H1 (cell line): ENCODE results near the gene CHD2. TPM values are rescaled to one million over a fixed set of nuclear protein-coding genes. Genes with fewer than 3 reads are reported as not detected.

Experiments used
- CTCF ChIA-PET: fragments of 300-600 bp; sonication (Branson Sonifier 250); formaldehyde crosslinking; loops from one replicate; lab custom pipeline; 2021; ENCODE audit not compliant: partially characterized antibody; lab: Charles Lee
- POLR2A ChIA-PET: fragments of 300-600 bp; sonication (Branson Sonifier 250); formaldehyde crosslinking; loops from one replicate; lab custom pipeline; 2021; ENCODE audit warnings: inconsistent platforms; ENCODE audit not compliant: partially characterized antibody; lab: Charles Lee
- DNase-seq, 2 experiments: peaks; one replicate each; pipeline versions ENCODE4 v3.0.0 to v3.0.0-alpha.2; 2010 to 2022; ENCODE audit warnings: low spot score in 2 of 2, low read depth in 1 of 2, mixed read lengths in 1 of 2
- FAIRE-seq: peaks from 2 replicates; lab custom pipeline; 2011; peaks lifted over from hg19 to GRCh38; lab: Jason Lieb, UNC
- H2AFZ ChIP-seq: 2 replicates; pipeline ENCODE4 v1.8.1; 2012; ENCODE audit warnings: low read length, inconsistent platforms
- H2AK5ac ChIP-seq: 2 replicates; pipeline ENCODE4 v1.6.1; 2013; ENCODE audit warnings: low read depth, low read length
- H2BK120ac ChIP-seq: replicated peaks from 2 replicates; pipeline ENCODE3; 2013; ENCODE audit warnings: low read depth, low read length, inconsistent platforms
- H2BK12ac ChIP-seq: 2 replicates; pipeline ENCODE4 v1.6.1; 2013; ENCODE audit warnings: low read depth, low read length
- H2BK15ac ChIP-seq: 2 replicates; pipeline ENCODE4 v1.6.1; 2013; ENCODE audit warnings: low read length
- H2BK20ac ChIP-seq: 2 replicates; pipeline ENCODE4 v1.6.1; 2013; ENCODE audit warnings: low read length
- H2BK5ac ChIP-seq: 2 replicates; pipeline ENCODE4 v1.6.1; 2013; ENCODE audit warnings: low read depth, low read length
- H3K14ac ChIP-seq: 2 replicates; pipeline ENCODE4 v1.6.1; 2013; ENCODE audit warnings: inconsistent platforms; ENCODE audit not compliant: insufficient read length
- H3K18ac ChIP-seq: 2 replicates; pipeline ENCODE4 v1.6.1; 2013; ENCODE audit warnings: low read length; ENCODE audit errors: extremely low read depth
- H3K23ac ChIP-seq: 2 replicates; pipeline ENCODE4 v1.6.1; 2013; ENCODE audit warnings: inconsistent platforms; ENCODE audit not compliant: insufficient read length
- H3K23me2 ChIP-seq: 2 replicates; pipeline ENCODE4 v1.6.1; 2013; ENCODE audit warnings: low read depth, low read length
- H3K27ac ChIP-seq: 2 replicates; pipeline ENCODE4 v1.6.1; 2011; ENCODE audit warnings: low read depth, low read length, inconsistent platforms
- H3K27me3 ChIP-seq, 4 experiments: replicated peaks in 1 of 4; 1 replicate in 1 of 4; 2 replicates in 3 of 4; pipeline versions ENCODE4 v1.6.1 to v1.8.1; 2011 to 2013; ENCODE audit warnings: low read length in 3 of 4, mild to moderate bottlenecking in 3 of 4, inconsistent platforms in 2 of 4, mixed read lengths in 2 of 4, moderate library complexity in 1 of 4; ENCODE audit not compliant: control insufficient read depth in 3 of 4, insufficient read depth in 3 of 4; ENCODE audit errors: extremely low read depth in 1 of 4
- H3K36me3 ChIP-seq, 4 experiments: 2 replicates each; pipeline versions ENCODE4 v1.6.1 to v1.8.1; 2011 to 2013; ENCODE audit warnings: mild to moderate bottlenecking in 4 of 4, low read length in 3 of 4, moderate library complexity in 2 of 4, control low read depth in 1 of 4, inconsistent platforms in 1 of 4; ENCODE audit not compliant: insufficient read depth in 4 of 4, control insufficient read depth in 2 of 4
- H3K4ac ChIP-seq: replicated peaks from 2 replicates; pipeline ENCODE3; 2013; ENCODE audit warnings: low read length, low read depth, mixed read lengths, inconsistent platforms; ENCODE audit not compliant: insufficient read length
- H3K4me1 ChIP-seq, 4 experiments: replicated peaks in 1 of 4; 1 replicate in 1 of 4; 2 replicates in 3 of 4; pipeline versions ENCODE4 v1.6.1 to v1.8.1; 2011 to 2013; ENCODE audit warnings: low read length in 3 of 4, inconsistent platforms in 2 of 4, mixed read lengths in 1 of 4; ENCODE audit not compliant: insufficient read depth in 4 of 4, control insufficient read depth in 3 of 4
- H3K4me2 ChIP-seq, 2 experiments: 2 replicates each; pipeline versions ENCODE4 v1.6.1 to v1.8.1; 2011 to 2013; ENCODE audit warnings: low read depth in 2 of 2, low read length in 2 of 2, control low read depth in 1 of 2, inconsistent platforms in 1 of 2, mild to moderate bottlenecking in 1 of 2; ENCODE audit not compliant: insufficient read depth in 1 of 2
- H3K4me3 ChIP-seq, 4 experiments: fragments of 200-600, 300-600 bp in 1 of 4; sonication (generic), shearing (Covaris generic), sonication (Bioruptor Twin) in 1 of 4; 2 replicates each; pipeline versions ENCODE4 v1.5.1 to v1.8.1; 2011 to 2016; ENCODE audit warnings: low read length in 4 of 4, low read depth in 3 of 4, control low read depth in 2 of 4, inconsistent platforms in 2 of 4, mild to moderate bottlenecking in 2 of 4, mixed read lengths in 1 of 4, moderate library complexity in 1 of 4; ENCODE audit not compliant: insufficient read depth in 2 of 4; ENCODE audit errors: extremely low read depth in 1 of 4
- H3K56ac ChIP-seq: replicated peaks from 2 replicates; pipeline ENCODE3; 2013; ENCODE audit warnings: low read depth, mild to moderate bottlenecking, mixed read lengths, low read length, inconsistent platforms; ENCODE audit not compliant: insufficient read length
- H3K79me1 ChIP-seq: 2 replicates; pipeline ENCODE4 v1.6.1; 2013; ENCODE audit warnings: low read depth, low read length, control low read depth
- H3K79me2 ChIP-seq, 2 experiments: 2 replicates each; pipeline versions ENCODE4 v1.6.1 to v1.8.1; 2012 to 2013; ENCODE audit warnings: low read length in 2 of 2, mild to moderate bottlenecking in 2 of 2, inconsistent platforms in 1 of 2; ENCODE audit not compliant: insufficient read depth in 2 of 2, control insufficient read depth in 1 of 2
- H3K9ac ChIP-seq, 4 experiments: replicated peaks in 1 of 4; 1 replicate in 1 of 4; 2 replicates in 3 of 4; pipeline versions ENCODE4 v1.6.1 to v1.8.1; 2011 to 2013; ENCODE audit warnings: low read depth in 3 of 4, low read length in 3 of 4, control low read depth in 2 of 4, mild to moderate bottlenecking in 2 of 4, moderate library complexity in 2 of 4, inconsistent platforms in 1 of 4; ENCODE audit errors: extremely low read depth in 1 of 4
- H3K9me3 ChIP-seq, 2 experiments: 2 replicates each; pipeline versions ENCODE4 v1.6.1 to v1.8.1; 2012 to 2013; ENCODE audit warnings: mild to moderate bottlenecking in 2 of 2, moderate library complexity in 2 of 2, control low read depth in 1 of 2, inconsistent platforms in 1 of 2, low read depth in 1 of 2, low read length in 1 of 2, mixed read lengths in 1 of 2; ENCODE audit not compliant: insufficient read depth in 2 of 2
- H4K20me1 ChIP-seq, 2 experiments: replicated peaks in 1 of 2; 2 replicates each; pipeline versions ENCODE3 to v1.8.1; 2011 to 2013; ENCODE audit warnings: inconsistent platforms in 2 of 2, low read length in 2 of 2, mild to moderate bottlenecking in 1 of 2; ENCODE audit not compliant: insufficient read depth in 2 of 2, control insufficient read depth in 1 of 2
- H4K5ac ChIP-seq: 2 replicates; pipeline ENCODE4 v1.6.1; 2013; ENCODE audit warnings: low read length, low read depth, mixed read lengths, inconsistent platforms; ENCODE audit not compliant: insufficient read length
- H4K8ac ChIP-seq: 2 replicates; pipeline ENCODE4 v1.8.0; 2013; ENCODE audit warnings: mild to moderate bottlenecking, moderate library complexity, low read length, inconsistent platforms; ENCODE audit not compliant: insufficient read depth; ENCODE audit errors: extremely low read depth
- H4K91ac ChIP-seq: replicated peaks from 2 replicates; pipeline ENCODE3; 2013; ENCODE audit warnings: low read length, mixed read lengths, inconsistent platforms; ENCODE audit not compliant: insufficient read length
- KDM1A ChIP-seq: fragments of 200-600, 300-600 bp; sonication (generic); IDR thresholded peaks from 2 replicates; pipeline ENCODE4 v1.7.1; 2016; ENCODE audit warnings: mild to moderate bottlenecking, low read length, borderline replicate concordance
- SP1 ChIP-seq: IDR thresholded peaks from 2 replicates; pipeline ENCODE4 v1.6.1; 2011; ENCODE audit warnings: low read depth, low read length
- SP4 ChIP-seq: IDR thresholded peaks from 2 replicates; pipeline ENCODE4 v1.6.1; 2012; ENCODE audit warnings: low read length, inconsistent platforms
- TAF1 ChIP-seq: IDR thresholded peaks from 2 replicates; pipeline ENCODE4 v1.6.1; 2011; ENCODE audit warnings: mild to moderate bottlenecking, low read depth, low read length
- WGBS, 2 experiments: shearing (Covaris generic) in 1 of 2; methylation state at CpG; one replicate each; pipeline versions ENCODE4 v1.1.6 to v1.1.7; 2013 to 2015; ENCODE audit warnings: low lambda C conversion rate in 2 of 2, mixed read lengths in 2 of 2, inconsistent platforms in 1 of 2, low coverage in 1 of 2, missing lambda C conversion rate in 1 of 2; ENCODE audit not compliant: insufficient replicate concordance in 2 of 2, insufficient coverage in 1 of 2, insufficient read length in 1 of 2; ENCODE audit errors: extremely low coverage in 1 of 2, missing lambda C conversion rate in 1 of 2; 5-methylcytosine and 5-hydroxymethylcytosine counted together
- polyA plus RNA-seq, 7 experiments: library from polyadenylated mRNA; depleted of rRNA in 3 of 7; stranded (reverse) in 5 of 7; unstranded in 2 of 7; fragments of >200 nt in 5 of 7; fragments of 200-250 nt in 2 of 7; gene quantifications; 1 replicate in 5 of 7; 2 replicates in 1 of 7; 4 replicates in 1 of 7; pipeline versions ENCODE4 v1.2.1 to v1.2.3, GENCODE V29; 2011 to 2013; ENCODE audit warnings: missing spikeins in 2 of 7, mixed read lengths in 2 of 7
- total RNA-seq: library from RNA; stranded (reverse); fragmentation: NEBNext Ultra II Directional; extraction: Animal tissue kit (Norgen Biotek cat#: 25700); gene quantifications from 2 replicates; pipeline ENCODE4 v1.2.1, GENCODE V29; 2021

CHD2 gene
- total and polyA plus RNA-seq, 2 of the 8 experiments (the other 6 are each of a cell fraction or from before 2014, with no cell fraction given), result 28.8 to 70.0 TPM

GRCh38 chr15:93001156-93001555 lies 101.0 kb downstream of the CHD2 start:
- Histone ChIP-seq H3K79me1 (peaks cover 3% of the 10 kb centered on the region; the same call in 1 of the 2 replicates), H4K5ac (no peak overlapping the region), H2BK120ac (no peak overlapping the region), H3K23ac (no peak overlapping the region), H3K14ac (no peak overlapping the region), H2BK15ac (no peak overlapping the region), H3K23me2 (no peaks in the 10 kb centered on the region), H2AK5ac (no peak overlapping the region), H4K8ac (no peak overlapping the region), H3K36me3 (peaks cover 46 to 98% (median 75%) of the 10 kb centered on the region in 4 experiments), H2BK12ac (no peak overlapping the region), H3K9ac (no peak overlapping the region), H4K91ac (no peak overlapping the region), H3K4me2 (no peak overlapping the region), H2BK5ac (no peak overlapping the region), H3K4me1 (no peaks in the 10 kb centered on the region), H2AFZ (no peak overlapping the region), H3K56ac (no peak overlapping the region), H3K9me3 (no peaks in the 10 kb centered on the region), H3K4me3 (no peak overlapping the region), H4K20me1 (peaks cover 0 to 4% of the 10 kb centered on the region in 2 experiments), H3K18ac (no peak overlapping the region), H3K27me3 (no peaks in the 10 kb centered on the region), H3K4ac (no peak overlapping the region), H3K27ac (no peak overlapping the region), H2BK20ac (no peak overlapping the region), H3K79me2 (no peaks in the 10 kb centered on the region)
- DNase-seq (no peak), FAIRE-seq (no peak)
- POLR2A ChIA-PET, result interaction anchor here (1.2 kb wide), 1 partner anchor 27 kb away, joined by 3 read pairs; no protein-coding TSS in a partner anchor
- TF ChIP-seq TAF1 (no peak), KDM1A (no peak), SP1 (no peak), SP4 (no peak)
- CTCF ChIA-PET, result interaction anchor here (0.9 to 1.6 kb wide), 6 partner anchors 9 to 76 kb away, joined by 3 to 4 read pairs (median 3); no protein-coding TSS in a partner anchor
- WGBS, 2 experiments, result 97% methylated on average over 6 of the region's 6 CpGs; no CpG with 5 or more reads in 1 of the 2 experiments
